NCI-H1436 treated with DMSO at 0.1 percent for 48 hours (cell line): ENCODE measurements around the gene GALNTL6.

Source experiments
- DNase-seq: peaks from one replicate; lab custom pipeline; 2025; lab: John Stamatoyannopoulos, UW

The GALNTL6 gene

GRCh38 chr4:171880136-171880535 is 66.9 kb downstream of the GALNTL6 start:
- DNase-seq, result no peak

GRCh38 chr4:171889681-171890080 is 76.5 kb downstream of the GALNTL6 start:
- no peak for DNase-seq

- no peak for DNase-seq
Observed at GRCh38 chr4:171891038-171891437, 77.8 kb downstream of the GALNTL6 start.

- no peak for DNase-seq
Observed at GRCh38 chr4:171896426-171896825, 83.2 kb downstream of the GALNTL6 start.

- DNase-seq, result no peak
Observed at GRCh38 chr4:171919314-171919713, 106.1 kb downstream of the GALNTL6 start.

GRCh38 chr4:171920901-171921300 is 107.7 kb downstream of the GALNTL6 start:
- no peak for DNase-seq

- no peak for DNase-seq
Observed at GRCh38 chr4:171924746-171925376, 111.7 kb downstream of the GALNTL6 start.

GRCh38 chr4:171928336-171928735 is 115.1 kb downstream of the GALNTL6 start:
- no peak for DNase-seq

GRCh38 chr4:171929477-171929876 is 116.3 kb downstream of the GALNTL6 start:
- DNase-seq, result no peak

GRCh38 chr4:171929907-171930306 is 116.7 kb downstream of the GALNTL6 start:
- no peak for DNase-seq

- no peak for DNase-seq
Observed at GRCh38 chr4:171932238-171932637, 119.0 kb downstream of the GALNTL6 start.

GRCh38 chr4:171940656-171941055 is 127.5 kb downstream of the GALNTL6 start:
- DNase-seq, result no peak

GRCh38 chr4:171947400-171947799 is 134.2 kb downstream of the GALNTL6 start:
- DNase-seq, result no peak

GRCh38 chr4:171948038-171948437 is 134.8 kb downstream of the GALNTL6 start:
- no peak for DNase-seq

GRCh38 chr4:171954650-171955049 is 141.4 kb downstream of the GALNTL6 start:
- no peak for DNase-seq

- no peak for DNase-seq
Observed at GRCh38 chr4:171956678-171957077, 143.5 kb downstream of the GALNTL6 start.

GRCh38 chr4:171962110-171962509 is 148.9 kb downstream of the GALNTL6 start:
- no peak for DNase-seq

GRCh38 chr4:171966356-171966755 is 153.2 kb downstream of the GALNTL6 start:
- no peak for DNase-seq

GRCh38 chr4:171978216-171978615 is 165.0 kb downstream of the GALNTL6 start:
- no peak for DNase-seq

GRCh38 chr4:171979461-171979860 is 166.3 kb downstream of the GALNTL6 start:
- no peak for DNase-seq

GRCh38 chr4:171981185-171981584 is 168.0 kb downstream of the GALNTL6 start:
- no peak for DNase-seq

- no peak for DNase-seq
Observed at GRCh38 chr4:171983935-171984805, 171.0 kb downstream of the GALNTL6 start.

GRCh38 chr4:171985129-171985528 is 171.9 kb downstream of the GALNTL6 start:
- no peak for DNase-seq
